Astrocyte (in vitro differentiated cells and primary cell): Measurements from ENCODE around the gene ENHO.

Experiments used
- EZH2 ChIP-seq: IDR thresholded peaks from 2 replicates; pipeline ENCODE4 v1.6.1; 2012; ENCODE audit warnings: mild to moderate bottlenecking, low read length, inconsistent platforms; ENCODE audit not compliant: insufficient read depth
- TF ChIP-seq, protein P1 (sequence below): IDR thresholded peaks from 2 replicates; pipeline ENCODE4 v1.5.1; 2011; ENCODE audit warnings: low read depth, mild to moderate bottlenecking, inconsistent platforms, low read length, moderate library complexity; ENCODE audit not compliant: insufficient read depth

DNA sequence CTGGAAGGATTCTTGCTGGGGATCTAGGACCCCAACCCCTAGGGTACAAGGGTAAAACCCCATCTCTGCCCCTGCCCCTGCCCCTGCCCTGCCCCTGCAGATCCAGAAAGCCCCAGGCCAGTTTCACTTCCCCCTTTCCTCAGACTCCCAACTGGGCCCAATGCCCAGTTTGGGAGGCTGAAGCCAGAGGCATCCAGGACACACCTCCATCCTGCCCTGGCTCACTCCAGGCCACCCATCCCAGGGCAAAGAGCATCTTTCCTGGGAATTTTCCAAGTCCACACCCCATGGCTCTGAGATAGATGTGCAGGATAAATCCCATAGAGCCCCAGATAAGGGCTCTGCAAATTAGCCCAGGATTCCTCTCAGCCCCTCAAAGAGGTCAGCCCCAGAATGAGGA is 49.3 kb upstream of the ENHO start:
- TF ChIP-seq, protein P1, sequence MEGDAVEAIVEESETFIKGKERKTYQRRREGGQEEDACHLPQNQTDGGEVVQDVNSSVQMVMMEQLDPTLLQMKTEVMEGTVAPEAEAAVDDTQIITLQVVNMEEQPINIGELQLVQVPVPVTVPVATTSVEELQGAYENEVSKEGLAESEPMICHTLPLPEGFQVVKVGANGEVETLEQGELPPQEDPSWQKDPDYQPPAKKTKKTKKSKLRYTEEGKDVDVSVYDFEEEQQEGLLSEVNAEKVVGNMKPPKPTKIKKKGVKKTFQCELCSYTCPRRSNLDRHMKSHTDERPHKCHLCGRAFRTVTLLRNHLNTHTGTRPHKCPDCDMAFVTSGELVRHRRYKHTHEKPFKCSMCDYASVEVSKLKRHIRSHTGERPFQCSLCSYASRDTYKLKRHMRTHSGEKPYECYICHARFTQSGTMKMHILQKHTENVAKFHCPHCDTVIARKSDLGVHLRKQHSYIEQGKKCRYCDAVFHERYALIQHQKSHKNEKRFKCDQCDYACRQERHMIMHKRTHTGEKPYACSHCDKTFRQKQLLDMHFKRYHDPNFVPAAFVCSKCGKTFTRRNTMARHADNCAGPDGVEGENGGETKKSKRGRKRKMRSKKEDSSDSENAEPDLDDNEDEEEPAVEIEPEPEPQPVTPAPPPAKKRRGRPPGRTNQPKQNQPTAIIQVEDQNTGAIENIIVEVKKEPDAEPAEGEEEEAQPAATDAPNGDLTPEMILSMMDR = no peak
- TF ChIP-seq EZH2 = no peak
